Kidney glomerular epithelial cell (primary cell): ENCODE results near the gene UGT2A3.
"Not testable (repeated sequence)": the region's sequence is repeated elsewhere in the genome, so short reads cannot be mapped to it uniquely, and the experiment has no call there.

Source experiments
- DNase-seq: peaks from one replicate; lab custom pipeline; 2025; lab: John Stamatoyannopoulos, UW

The UGT2A3 gene

GRCh38 chr4:68951078-68951805 lies at the start of gene UGT2A3:
UGT2A3 (minus strand) TSS chr4:68951804; CDS start chr4:68951760, 44 bp downstream.
- peak; percentile 68 for DNase-seq

GRCh38 chr4:68997040-68997439 lies 45.4 kb upstream of the UGT2A3 start:
- DNase-seq: no peak

GRCh38 chr4:68995292-68995691 lies 43.7 kb upstream of the UGT2A3 start:
- DNase-seq: no peak

- no peak for DNase-seq
Measured at GRCh38 chr4:68987007-68987406, 35.4 kb upstream of the UGT2A3 start.

- DNase-seq: no peak
Measured at GRCh38 chr4:68985442-68985841, 33.8 kb upstream of the UGT2A3 start.

GRCh38 chr4:68984947-68985346 lies 33.3 kb upstream of the UGT2A3 start:
- no peak for DNase-seq

- DNase-seq: peak; percentile 85
Measured at GRCh38 chr4:68963374-68963773, 11.8 kb upstream of the UGT2A3 start.

GRCh38 chr4:68962868-68963267 lies 11.3 kb upstream of the UGT2A3 start:
- peak; percentile 53 for DNase-seq

- DNase-seq: no peak
Measured at GRCh38 chr4:68960294-68961163, 8.9 kb upstream of the UGT2A3 start.

GRCh38 chr4:68959085-68959484 lies 7.5 kb upstream of the UGT2A3 start:
- not testable (repeated sequence) for DNase-seq

- DNase-seq: no peak
Measured at GRCh38 chr4:68954126-68954525, 2.5 kb upstream of the UGT2A3 start.

- DNase-seq: no peak
Measured at GRCh38 chr4:68953056-68953596, 1.5 kb upstream of the UGT2A3 start.

GRCh38 chr4:68951806-68952585 lies 392 bp upstream of the UGT2A3 start:
- DNase-seq: no peak

- DNase-seq: no peak
Measured at GRCh38 chr4:68950033-68950432, 1.6 kb downstream of the UGT2A3 start.

- DNase-seq: no peak
Measured at GRCh38 chr4:68948985-68949384, 2.6 kb downstream of the UGT2A3 start.

GRCh38 chr4:68948044-68948743 lies 3.4 kb downstream of the UGT2A3 start:
- no peak for DNase-seq

- no peak for DNase-seq
Measured at GRCh38 chr4:68929076-68929737, 22.4 kb downstream of the UGT2A3 start.

- DNase-seq: no peak
Measured at GRCh38 chr4:68927165-68927564, 24.4 kb downstream of the UGT2A3 start.

- DNase-seq: not testable (repeated sequence)
Measured at GRCh38 chr4:68922202-68922601, 29.4 kb downstream of the UGT2A3 start.

- DNase-seq: no peak
Measured at GRCh38 chr4:68921051-68921450, 30.6 kb downstream of the UGT2A3 start.

GRCh38 chr4:68917016-68917415 lies 34.6 kb downstream of the UGT2A3 start:
- no peak for DNase-seq
